NCI-H2107 treated with DMSO at 0.1 percent for 48 hours (cell line): Measurements from ENCODE around the gene ARMC2.

Experiments
- DNase-seq: peaks from one replicate; lab custom pipeline; 2025; ENCODE audit not compliant: unreplicated experiment; lab: John Stamatoyannopoulos, UW

The ARMC2 gene

GRCh38 chr6:109009962-109010704 is 161.9 kb downstream of the ARMC2 start:
- DNase-seq: no peak

- no peak for DNase-seq
These were observed 162.5 kb downstream of the ARMC2 start for GRCh38 chr6:109010705-109011102.

- DNase-seq: no peak
These were observed 165.6 kb downstream of the ARMC2 start for GRCh38 chr6:109013656-109014305.

- no peak for DNase-seq
These were observed 166.4 kb downstream of the ARMC2 start for GRCh38 chr6:109014606-109015005.

- DNase-seq: no peak
These were observed 167.0 kb downstream of the ARMC2 start for GRCh38 chr6:109015176-109015575.

- no peak for DNase-seq
These were observed 171.7 kb downstream of the ARMC2 start for GRCh38 chr6:109019911-109020310.

- no peak for DNase-seq
These were observed 173.6 kb downstream of the ARMC2 start for GRCh38 chr6:109021870-109022269.

- no peak for DNase-seq
These were observed 175.2 kb downstream of the ARMC2 start for GRCh38 chr6:109023356-109023925.
